Stomach (tissue), 4 donors: ENCODE data around the gene SMAD7.

ENCODE experiments used
- EP300 ChIP-seq: sonication (generic); formaldehyde crosslinking; IDR thresholded peaks from one replicate; pipeline ENCODE4 v1.6.1; 2017; ENCODE audit warnings: antibody characterized with exemption
- TF ChIP-seq, protein P1 (sequence below), 7 experiments: fragments of 450-650 bp in 4 of 7; fragments of 200-600 bp in 3 of 7; sonication (generic) in 3 of 7; IDR thresholded peaks; one replicate each; pipeline ENCODE4 v1.5.1; 2016 to 2019; ENCODE audit warnings: antibody characterized with exemption in 7 of 7, control low read depth in 2 of 7, mild to moderate bottlenecking in 1 of 7

DNA sequence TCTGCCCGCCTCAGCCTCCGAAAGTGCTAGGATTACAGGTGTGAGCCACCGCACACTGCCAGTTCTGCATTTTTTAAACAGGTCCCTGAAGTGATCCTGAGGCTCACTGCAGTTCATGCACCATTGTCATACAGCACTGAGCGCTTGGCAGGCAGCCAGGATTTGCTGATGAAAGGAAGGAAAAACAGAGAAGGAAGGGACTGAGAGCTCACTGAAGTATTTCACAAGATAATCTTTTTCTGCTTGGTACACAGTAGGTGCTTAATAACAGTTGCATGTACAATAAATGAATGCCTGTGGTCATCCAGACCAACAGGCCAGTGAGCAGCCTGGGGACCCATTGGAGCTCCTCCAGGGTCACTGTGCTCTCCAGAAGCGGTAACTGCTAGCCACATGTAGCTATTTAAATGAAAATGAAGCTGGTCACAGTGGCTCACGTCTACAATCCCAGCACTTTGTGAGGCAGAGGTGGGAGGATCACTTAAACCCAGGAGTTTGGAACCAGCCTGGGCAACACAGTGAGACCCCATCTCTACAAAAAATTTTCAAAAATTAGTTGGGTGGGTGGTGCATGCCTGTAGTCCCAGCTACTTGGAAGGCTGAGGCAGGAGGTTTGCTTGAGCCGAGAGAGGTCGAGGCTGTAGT, 33.1 kb upstream of the SMAD7 start:
- TF ChIP-seq, protein P1, sequence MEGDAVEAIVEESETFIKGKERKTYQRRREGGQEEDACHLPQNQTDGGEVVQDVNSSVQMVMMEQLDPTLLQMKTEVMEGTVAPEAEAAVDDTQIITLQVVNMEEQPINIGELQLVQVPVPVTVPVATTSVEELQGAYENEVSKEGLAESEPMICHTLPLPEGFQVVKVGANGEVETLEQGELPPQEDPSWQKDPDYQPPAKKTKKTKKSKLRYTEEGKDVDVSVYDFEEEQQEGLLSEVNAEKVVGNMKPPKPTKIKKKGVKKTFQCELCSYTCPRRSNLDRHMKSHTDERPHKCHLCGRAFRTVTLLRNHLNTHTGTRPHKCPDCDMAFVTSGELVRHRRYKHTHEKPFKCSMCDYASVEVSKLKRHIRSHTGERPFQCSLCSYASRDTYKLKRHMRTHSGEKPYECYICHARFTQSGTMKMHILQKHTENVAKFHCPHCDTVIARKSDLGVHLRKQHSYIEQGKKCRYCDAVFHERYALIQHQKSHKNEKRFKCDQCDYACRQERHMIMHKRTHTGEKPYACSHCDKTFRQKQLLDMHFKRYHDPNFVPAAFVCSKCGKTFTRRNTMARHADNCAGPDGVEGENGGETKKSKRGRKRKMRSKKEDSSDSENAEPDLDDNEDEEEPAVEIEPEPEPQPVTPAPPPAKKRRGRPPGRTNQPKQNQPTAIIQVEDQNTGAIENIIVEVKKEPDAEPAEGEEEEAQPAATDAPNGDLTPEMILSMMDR (IDR thresholded peaks at IDR 0.05): no peak
- TF ChIP-seq EP300: no peak
